ENCODE results near the gene MRTO4. TPM values are rescaled to one million over a fixed set of nuclear protein-coding genes. Genes with fewer than 3 reads are reported as not detected.

The MRTO4 gene
- 10 to 100 TPM; 26.4 to 30.3 (median 27.3) TPM for polyA plus RNA-seq (ENCODE audit: low read depth in 6 of 6)

- Mint-ChIP-seq H3K36me3 (no peaks in the 10 kb centered on the region), H3K27ac (peak within 1 kb of the TSS; percentile 49 to 97 (median 96)), H3K4me1 (peaks cover 28 to 41% (median 33%) of the 10 kb centered on the region in 3 donors), H3K4me3 (peak within 1 kb of the TSS; percentile 92 to 99 (median 94)), H3K9me3 (peaks cover 0 to 2% (median 0%) of the 10 kb centered on the region in 7 donors), H3K27me3 (no peaks in the 10 kb centered on the region)
- DNase-seq (peak; percentile 92), ATAC-seq (ENCODE audit: low read depth in 2 of 2) (peak; percentile 91)
These were observed at the start of gene MRTO4, which contains the start of gene EMC1 for GRCh38 chr1:19251305-19252196. Gene MRTO4, plus strand, starts transcription at chr1:19251805. Its CDS starts 31 bp downstream, at chr1:19251836. Gene EMC1, minus strand, starts transcription at chr1:19251524. Its CDS starts 15 bp downstream, at chr1:19251509.

- ATAC-seq (ENCODE audit: low read depth in 2 of 2) = no peak
- no peak for DNase-seq
- peak overlapping the region in 2 of 6 donors; percentile 31 to 76 for H3K27ac Mint-ChIP-seq
- peaks cover 8 to 13% of the 10 kb centered on the region in 2 donors for H3K36me3 Mint-ChIP-seq
- H3K9me3 Mint-ChIP-seq = no peaks in the 10 kb centered on the region
- H3K4me1 Mint-ChIP-seq = peaks cover 27 to 38% (median 36%) of the 10 kb centered on the region in 3 donors
- H3K27me3 Mint-ChIP-seq = no peaks in the 10 kb centered on the region
- no peak overlapping the region for H3K4me3 Mint-ChIP-seq
These were observed 49.2 kb upstream of the MRTO4 start for GRCh38 chr1:19202396-19202795.

GRCh38 chr1:19203440-19203839, 48.2 kb upstream of the MRTO4 start:
- Mint-ChIP-seq H3K9me3 (no peaks in the 10 kb centered on the region), H3K4me1 (peaks cover 27 to 48% (median 36%) of the 10 kb centered on the region in 3 donors), H3K36me3 (peaks cover 5 to 7% of the 10 kb centered on the region in 2 donors), H3K4me3 (no peak overlapping the region), H3K27me3 (no peaks in the 10 kb centered on the region), H3K27ac (no peak overlapping the region)
- DNase-seq = no peak
- ATAC-seq (ENCODE audit: low read depth in 2 of 2) = no peak

- H3K36me3 Mint-ChIP-seq = peaks cover 0 to under 1% of the 10 kb centered on the region in 2 donors
- peak overlapping the region in 3 of 6 donors; percentile 25 to 44 (median 29) for H3K27ac Mint-ChIP-seq
- DNase-seq (no peak), ATAC-seq (ENCODE audit: low read depth in 2 of 2) (no peak)
- peaks cover 33 to 60% (median 44%) of the 10 kb centered on the region in 3 donors for H3K4me1 Mint-ChIP-seq
- no peak overlapping the region for H3K4me3 Mint-ChIP-seq
- no peaks in the 10 kb centered on the region for H3K27me3 Mint-ChIP-seq
- no peaks in the 10 kb centered on the region for H3K9me3 Mint-ChIP-seq
These were observed 46.9 kb upstream of the MRTO4 start for GRCh38 chr1:19204446-19205266.

GRCh38 chr1:19205403-19205802, 46.2 kb upstream of the MRTO4 start:
- Mint-ChIP-seq H3K4me3 (peak overlapping the region in 1 of 8 donors; percentile 19), H3K4me1 (peaks cover 37 to 63% (median 48%) of the 10 kb centered on the region in 3 donors)

GRCh38 chr1:19205845-19206244, 45.8 kb upstream of the MRTO4 start:
- peak overlapping the region in 1 of 6 donors; percentile 47 for H3K27ac Mint-ChIP-seq

More at GRCh38 chr1:19205403-19205802, 46.2 kb upstream of the MRTO4 start:
- DNase-seq (no peak), ATAC-seq (ENCODE audit: low read depth in 2 of 2) (no peak)
- H3K27me3 Mint-ChIP-seq = no peaks in the 10 kb centered on the region
- no peak overlapping the region for H3K27ac Mint-ChIP-seq
- no peaks in the 10 kb centered on the region for H3K36me3 Mint-ChIP-seq
- H3K9me3 Mint-ChIP-seq = no peaks in the 10 kb centered on the region

GRCh38 chr1:19206947-19207346, 44.7 kb upstream of the MRTO4 start:
- Mint-ChIP-seq H3K27me3 (no peaks in the 10 kb centered on the region), H3K36me3 (no peaks in the 10 kb centered on the region), H3K27ac (peak overlapping the region in 2 of 6 donors; percentile 42 to 62), H3K4me3 (peak overlapping the region in 3 of 8 donors; percentile 3 to 47 (median 25)), H3K9me3 (no peaks in the 10 kb centered on the region), H3K4me1 (peaks cover 43 to 68% (median 46%) of the 10 kb centered on the region in 3 donors)
- ATAC-seq (ENCODE audit: low read depth in 2 of 2) (no peak), DNase-seq (no peak)

More at GRCh38 chr1:19205845-19206244, 45.8 kb upstream of the MRTO4 start:
- no peaks in the 10 kb centered on the region for H3K27me3 Mint-ChIP-seq
- peaks cover 41 to 65% (median 49%) of the 10 kb centered on the region in 3 donors for H3K4me1 Mint-ChIP-seq
- no peak for DNase-seq
- peak overlapping the region in 1 of 8 donors; percentile 19 for H3K4me3 Mint-ChIP-seq
- H3K9me3 Mint-ChIP-seq = no peaks in the 10 kb centered on the region
- no peak for ATAC-seq (ENCODE audit: low read depth in 2 of 2)
- H3K36me3 Mint-ChIP-seq = no peaks in the 10 kb centered on the region

- H3K27me3 Mint-ChIP-seq = no peaks in the 10 kb centered on the region
- peak overlapping the region; percentile 93 to 99 (median 96) for H3K27ac Mint-ChIP-seq
- H3K36me3 Mint-ChIP-seq = no peaks in the 10 kb centered on the region
- DNase-seq (peak; percentile 1), ATAC-seq (ENCODE audit: low read depth in 2 of 2) (no peak)
- H3K4me3 Mint-ChIP-seq = peak overlapping the region; percentile 85 to 99 (median 94)
- no peaks in the 10 kb centered on the region for H3K9me3 Mint-ChIP-seq
- H3K4me1 Mint-ChIP-seq = peaks cover 41 to 64% (median 47%) of the 10 kb centered on the region in 3 donors
These were observed 42.7 kb upstream of the MRTO4 start for GRCh38 chr1:19208710-19209438.

- Mint-ChIP-seq H3K36me3 (no peaks in the 10 kb centered on the region), H3K4me3 (peak overlapping the region; percentile 85 to 99 (median 94)), H3K9me3 (no peaks in the 10 kb centered on the region), H3K27ac (peak overlapping the region; percentile 93 to 99 (median 96)), H3K4me1 (peaks cover 38 to 62% (median 43%) of the 10 kb centered on the region in 3 donors), H3K27me3 (no peaks in the 10 kb centered on the region)
- peak; percentile 64 for DNase-seq
- ATAC-seq (ENCODE audit: low read depth in 2 of 2) = peak; percentile 61 to 66
These were observed 42.1 kb upstream of the MRTO4 start for GRCh38 chr1:19209439-19209989.

- DNase-seq (peak; percentile 95), ATAC-seq (ENCODE audit: low read depth in 2 of 2) (peak; percentile 89)
- H3K4me3 Mint-ChIP-seq = peak within 1 kb of the TSS; percentile 85 to 99 (median 96)
- H3K27me3 Mint-ChIP-seq = no peaks in the 10 kb centered on the region
- H3K36me3 Mint-ChIP-seq = no peaks in the 10 kb centered on the region
- H3K4me1 Mint-ChIP-seq = peaks cover 32 to 59% (median 39%) of the 10 kb centered on the region in 3 donors
- H3K27ac Mint-ChIP-seq = peak within 1 kb of the TSS; percentile 93 to 99 (median 98)
- H3K9me3 Mint-ChIP-seq = no peaks in the 10 kb centered on the region
These were observed 41.4 kb upstream of the MRTO4 start, which contains the start of gene UBR4 for GRCh38 chr1:19209990-19210771. Gene UBR4, minus strand, starts transcription at chr1:19210266. Its CDS starts 18 bp downstream, at chr1:19210248.

- H3K27me3 Mint-ChIP-seq = no peaks in the 10 kb centered on the region
- peak overlapping the region; percentile 85 to 99 (median 96) for H3K4me3 Mint-ChIP-seq
- no peaks in the 10 kb centered on the region for H3K9me3 Mint-ChIP-seq
- peak overlapping the region; percentile 93 to 99 (median 98) for H3K27ac Mint-ChIP-seq
- ATAC-seq (ENCODE audit: low read depth in 2 of 2) (no peak), DNase-seq (no peak)
- H3K36me3 Mint-ChIP-seq = no peaks in the 10 kb centered on the region
- H3K4me1 Mint-ChIP-seq = peaks cover 25 to 55% (median 31%) of the 10 kb centered on the region in 3 donors
These were observed 40.6 kb upstream of the MRTO4 start for GRCh38 chr1:19210772-19211549.

Measured in naive B cell (primary cell).